Measurements from ENCODE around the gene CELF1.
A peak's percentile ranks its signal among the peaks of the same experiment; 100 is the strongest.

DNA sequence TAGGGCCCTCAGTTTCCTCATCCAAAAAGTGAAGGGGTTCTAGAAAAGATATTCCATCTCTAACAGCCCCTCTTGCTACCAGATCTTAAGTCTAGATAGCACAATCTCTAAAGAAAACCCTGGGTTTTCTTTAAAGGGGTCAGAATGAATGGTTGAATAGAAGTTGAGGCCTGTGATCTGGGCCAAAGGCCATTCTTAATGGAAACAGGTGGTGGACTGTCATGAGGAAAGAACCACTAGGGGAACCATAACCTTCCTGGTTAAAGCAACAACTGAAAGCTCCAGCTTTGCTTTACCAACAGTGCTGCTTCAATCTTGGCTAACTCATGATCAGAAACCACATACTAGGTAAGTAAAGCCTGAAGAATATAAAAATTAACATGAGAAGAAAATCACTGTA is 1.8 kb downstream of the CELF1 start:
- TF ChIP-seq, protein P1, sequence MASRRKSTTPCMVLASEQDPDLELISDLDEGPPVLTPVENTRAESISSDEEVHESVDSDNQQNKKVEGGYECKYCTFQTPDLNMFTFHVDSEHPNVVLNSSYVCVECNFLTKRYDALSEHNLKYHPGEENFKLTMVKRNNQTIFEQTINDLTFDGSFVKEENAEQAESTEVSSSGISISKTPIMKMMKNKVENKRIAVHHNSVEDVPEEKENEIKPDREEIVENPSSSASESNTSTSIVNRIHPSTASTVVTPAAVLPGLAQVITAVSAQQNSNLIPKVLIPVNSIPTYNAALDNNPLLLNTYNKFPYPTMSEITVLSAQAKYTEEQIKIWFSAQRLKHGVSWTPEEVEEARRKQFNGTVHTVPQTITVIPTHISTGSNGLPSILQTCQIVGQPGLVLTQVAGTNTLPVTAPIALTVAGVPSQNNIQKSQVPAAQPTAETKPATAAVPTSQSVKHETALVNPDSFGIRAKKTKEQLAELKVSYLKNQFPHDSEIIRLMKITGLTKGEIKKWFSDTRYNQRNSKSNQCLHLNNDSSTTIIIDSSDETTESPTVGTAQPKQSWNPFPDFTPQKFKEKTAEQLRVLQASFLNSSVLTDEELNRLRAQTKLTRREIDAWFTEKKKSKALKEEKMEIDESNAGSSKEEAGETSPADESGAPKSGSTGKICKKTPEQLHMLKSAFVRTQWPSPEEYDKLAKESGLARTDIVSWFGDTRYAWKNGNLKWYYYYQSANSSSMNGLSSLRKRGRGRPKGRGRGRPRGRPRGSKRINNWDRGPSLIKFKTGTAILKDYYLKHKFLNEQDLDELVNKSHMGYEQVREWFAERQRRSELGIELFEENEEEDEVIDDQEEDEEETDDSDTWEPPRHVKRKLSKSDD (CRISPR knock-in tag; IDR thresholded peaks at IDR 0.05; ENCODE audit: low read depth): no peak
- TF ChIP-seq, protein P2, sequence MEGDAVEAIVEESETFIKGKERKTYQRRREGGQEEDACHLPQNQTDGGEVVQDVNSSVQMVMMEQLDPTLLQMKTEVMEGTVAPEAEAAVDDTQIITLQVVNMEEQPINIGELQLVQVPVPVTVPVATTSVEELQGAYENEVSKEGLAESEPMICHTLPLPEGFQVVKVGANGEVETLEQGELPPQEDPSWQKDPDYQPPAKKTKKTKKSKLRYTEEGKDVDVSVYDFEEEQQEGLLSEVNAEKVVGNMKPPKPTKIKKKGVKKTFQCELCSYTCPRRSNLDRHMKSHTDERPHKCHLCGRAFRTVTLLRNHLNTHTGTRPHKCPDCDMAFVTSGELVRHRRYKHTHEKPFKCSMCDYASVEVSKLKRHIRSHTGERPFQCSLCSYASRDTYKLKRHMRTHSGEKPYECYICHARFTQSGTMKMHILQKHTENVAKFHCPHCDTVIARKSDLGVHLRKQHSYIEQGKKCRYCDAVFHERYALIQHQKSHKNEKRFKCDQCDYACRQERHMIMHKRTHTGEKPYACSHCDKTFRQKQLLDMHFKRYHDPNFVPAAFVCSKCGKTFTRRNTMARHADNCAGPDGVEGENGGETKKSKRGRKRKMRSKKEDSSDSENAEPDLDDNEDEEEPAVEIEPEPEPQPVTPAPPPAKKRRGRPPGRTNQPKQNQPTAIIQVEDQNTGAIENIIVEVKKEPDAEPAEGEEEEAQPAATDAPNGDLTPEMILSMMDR (CRISPR knock-in tag; IDR thresholded peaks at IDR 0.05): peak; percentile 45
- TF ChIP-seq, protein P3, sequence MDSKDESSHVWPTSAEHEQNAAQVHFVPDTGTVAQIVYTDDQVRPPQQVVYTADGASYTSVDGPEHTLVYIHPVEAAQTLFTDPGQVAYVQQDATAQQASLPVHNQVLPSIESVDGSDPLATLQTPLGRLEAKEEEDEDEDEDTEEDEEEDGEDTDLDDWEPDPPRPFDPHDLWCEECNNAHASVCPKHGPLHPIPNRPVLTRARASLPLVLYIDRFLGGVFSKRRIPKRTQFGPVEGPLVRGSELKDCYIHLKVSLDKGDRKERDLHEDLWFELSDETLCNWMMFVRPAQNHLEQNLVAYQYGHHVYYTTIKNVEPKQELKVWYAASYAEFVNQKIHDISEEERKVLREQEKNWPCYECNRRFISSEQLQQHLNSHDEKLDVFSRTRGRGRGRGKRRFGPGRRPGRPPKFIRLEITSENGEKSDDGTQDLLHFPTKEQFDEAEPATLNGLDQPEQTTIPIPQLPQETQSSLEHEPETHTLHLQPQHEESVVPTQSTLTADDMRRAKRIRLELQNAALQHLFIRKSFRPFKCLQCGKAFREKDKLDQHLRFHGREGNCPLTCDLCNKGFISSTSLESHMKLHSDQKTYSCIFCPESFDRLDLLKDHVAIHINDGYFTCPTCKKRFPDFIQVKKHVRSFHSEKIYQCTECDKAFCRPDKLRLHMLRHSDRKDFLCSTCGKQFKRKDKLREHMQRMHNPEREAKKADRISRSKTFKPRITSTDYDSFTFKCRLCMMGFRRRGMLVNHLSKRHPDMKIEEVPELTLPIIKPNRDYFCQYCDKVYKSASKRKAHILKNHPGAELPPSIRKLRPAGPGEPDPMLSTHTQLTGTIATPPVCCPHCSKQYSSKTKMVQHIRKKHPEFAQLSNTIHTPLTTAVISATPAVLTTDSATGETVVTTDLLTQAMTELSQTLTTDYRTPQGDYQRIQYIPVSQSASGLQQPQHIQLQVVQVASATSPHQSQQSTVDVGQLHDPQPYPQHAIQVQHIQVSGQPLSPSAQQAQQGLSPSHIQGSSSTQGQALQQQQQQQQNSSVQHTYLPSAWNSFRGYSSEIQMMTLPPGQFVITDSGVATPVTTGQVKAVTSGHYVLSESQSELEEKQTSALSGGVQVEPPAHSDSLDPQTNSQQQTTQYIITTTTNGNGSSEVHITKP (CRISPR knock-in tag; IDR thresholded peaks at IDR 0.05; ENCODE audit: low read depth): no peak
- TF ChIP-seq HNF4A (CRISPR knock-in tag; IDR thresholded peaks at IDR 0.05): peak; percentile 36; the same call in 1 of the 2 replicates
- TF ChIP-seq FOXK1 (CRISPR knock-in tag; IDR thresholded peaks at IDR 0.05; ENCODE audit: borderline replicate concordance, low read depth): no peak
- TF ChIP-seq HDAC2 (CRISPR knock-in tag; IDR thresholded peaks at IDR 0.05): no peak
- no peak for TF ChIP-seq ZNF678 (CRISPR knock-in tag; IDR thresholded peaks at IDR 0.05)
- no peak for TF ChIP-seq GFI1 (CRISPR knock-in tag; IDR thresholded peaks at IDR 0.05; ENCODE audit: borderline replicate concordance)
- no peak for TF ChIP-seq CEBPB (IDR thresholded peaks at IDR 0.05; ENCODE audit: borderline replicate concordance, low read depth, low read length)
- TF ChIP-seq ZZZ3 (CRISPR knock-in tag; IDR thresholded peaks at IDR 0.05; ENCODE audit: borderline replicate concordance): no peak
- no peak for TF ChIP-seq EZH2 (conservative IDR thresholded peaks at IDR 0.05; ENCODE audit: low read depth, low read length)
- no peak for TF ChIP-seq JUND (CRISPR knock-in tag; IDR thresholded peaks at IDR 0.05)
- TF ChIP-seq, protein P4, sequence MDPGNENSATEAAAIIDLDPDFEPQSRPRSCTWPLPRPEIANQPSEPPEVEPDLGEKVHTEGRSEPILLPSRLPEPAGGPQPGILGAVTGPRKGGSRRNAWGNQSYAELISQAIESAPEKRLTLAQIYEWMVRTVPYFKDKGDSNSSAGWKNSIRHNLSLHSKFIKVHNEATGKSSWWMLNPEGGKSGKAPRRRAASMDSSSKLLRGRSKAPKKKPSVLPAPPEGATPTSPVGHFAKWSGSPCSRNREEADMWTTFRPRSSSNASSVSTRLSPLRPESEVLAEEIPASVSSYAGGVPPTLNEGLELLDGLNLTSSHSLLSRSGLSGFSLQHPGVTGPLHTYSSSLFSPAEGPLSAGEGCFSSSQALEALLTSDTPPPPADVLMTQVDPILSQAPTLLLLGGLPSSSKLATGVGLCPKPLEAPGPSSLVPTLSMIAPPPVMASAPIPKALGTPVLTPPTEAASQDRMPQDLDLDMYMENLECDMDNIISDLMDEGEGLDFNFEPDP (CRISPR knock-in tag; conservative IDR thresholded peaks at IDR 0.05): no peak
- TF ChIP-seq RBM22 (optimal IDR thresholded peaks at IDR 0.05; ENCODE audit: low read length): no peak
